NCI-H1694 treated with DMSO at 0.1 percent for 48 hours (cell line): ENCODE data around the gene FOXL1.

Source experiments
- DNase-seq: peaks from one replicate; lab custom pipeline; 2025; lab: John Stamatoyannopoulos, UW

The FOXL1 gene

DNA sequence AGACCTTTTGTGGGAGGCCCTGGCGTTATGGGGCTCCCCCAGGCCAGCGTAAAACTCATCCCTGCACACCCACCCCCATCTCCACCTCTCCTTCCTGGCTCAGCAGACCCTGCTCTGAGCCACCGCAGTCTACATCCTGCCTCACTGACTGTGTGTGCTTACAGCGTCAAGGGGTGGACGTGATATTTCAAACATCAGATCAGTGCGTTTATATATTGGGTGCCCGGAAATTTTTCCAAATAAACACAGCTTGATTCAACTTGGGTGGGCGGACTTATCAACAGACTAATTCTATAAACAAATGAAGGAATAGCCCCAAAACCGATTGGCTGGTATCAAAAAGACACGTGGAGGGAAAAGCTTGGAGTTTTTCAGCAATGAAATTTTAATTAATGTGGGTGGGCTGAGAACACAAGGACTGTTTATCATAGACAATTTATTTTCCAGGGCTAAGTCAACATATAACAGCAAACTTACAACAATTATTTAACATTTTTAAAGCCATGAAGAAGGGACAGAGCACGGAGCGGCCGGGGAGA lies at the start of gene FOXL1:
Gene FOXL1, plus strand, starts transcription at position 489 of the 539 bp plus-strand sequence. CDS start 175 bp downstream, outside the sequence.
- DNase-seq, result no peak

DNA sequence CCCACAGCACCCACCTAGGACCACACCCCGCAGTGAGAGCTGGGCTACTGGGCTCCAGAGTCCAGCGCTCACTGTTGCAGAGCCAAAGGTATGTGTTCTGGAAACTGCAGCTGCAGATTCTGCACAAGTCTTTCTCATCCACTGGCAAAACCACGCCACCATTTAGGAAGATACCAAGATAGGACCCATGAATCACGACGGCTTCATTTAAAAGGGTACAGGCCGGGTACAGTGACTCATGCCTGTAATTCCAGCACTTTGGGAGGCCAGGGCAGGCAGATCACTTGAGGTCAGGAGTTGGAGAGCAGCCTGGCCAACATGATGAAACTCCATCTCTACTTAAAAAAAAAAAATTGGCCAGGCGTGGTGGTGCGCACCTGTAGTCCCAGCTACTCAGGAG lies 49.2 kb upstream of the FOXL1 start:
- DNase-seq, result no peak

DNA sequence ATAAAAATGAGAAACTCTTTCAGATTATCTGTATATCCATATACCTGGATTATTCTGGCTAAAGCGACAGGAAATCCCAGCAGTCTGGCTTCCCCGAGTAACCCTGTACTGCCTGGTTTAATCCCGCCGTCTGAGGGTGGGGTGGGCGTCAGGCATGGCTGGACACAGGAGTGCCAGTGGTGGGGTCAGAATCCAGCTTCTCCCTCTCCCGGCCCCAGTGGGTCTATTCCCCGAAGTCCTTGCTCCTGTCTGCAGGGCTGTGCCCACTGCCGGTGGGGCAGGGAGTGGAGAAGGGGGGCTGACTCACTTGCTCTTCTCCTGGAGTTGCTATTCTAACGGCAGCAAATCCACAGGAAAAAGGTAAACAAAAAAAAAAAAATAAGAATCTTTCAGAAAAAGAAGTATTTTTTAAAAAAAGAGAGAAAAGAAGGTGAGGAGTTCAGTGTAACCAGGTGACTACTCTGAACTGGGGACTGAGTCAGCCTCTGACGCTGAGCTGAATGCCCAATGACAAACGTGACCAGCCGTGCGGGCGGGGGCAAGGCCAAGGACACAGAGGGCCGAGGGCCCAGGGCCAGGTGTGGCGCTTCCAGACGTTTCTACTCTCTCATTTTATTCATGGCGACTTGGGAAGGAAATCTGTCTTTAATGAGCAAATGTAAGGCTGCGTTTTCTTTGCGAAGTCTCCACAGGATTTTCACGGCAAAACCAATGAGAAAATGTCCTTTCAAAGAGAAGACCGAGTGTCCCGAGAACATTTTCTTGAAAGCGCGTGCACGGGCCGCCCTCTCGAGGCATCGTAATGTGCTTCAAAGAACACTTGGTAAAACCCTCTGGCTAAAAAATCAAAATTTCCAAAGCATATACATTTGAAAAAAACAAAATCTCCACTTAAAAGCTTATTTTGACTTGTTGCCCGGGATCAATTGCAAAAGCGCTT lies 47.8 kb upstream of the FOXL1 start:
- no peak for DNase-seq

DNA sequence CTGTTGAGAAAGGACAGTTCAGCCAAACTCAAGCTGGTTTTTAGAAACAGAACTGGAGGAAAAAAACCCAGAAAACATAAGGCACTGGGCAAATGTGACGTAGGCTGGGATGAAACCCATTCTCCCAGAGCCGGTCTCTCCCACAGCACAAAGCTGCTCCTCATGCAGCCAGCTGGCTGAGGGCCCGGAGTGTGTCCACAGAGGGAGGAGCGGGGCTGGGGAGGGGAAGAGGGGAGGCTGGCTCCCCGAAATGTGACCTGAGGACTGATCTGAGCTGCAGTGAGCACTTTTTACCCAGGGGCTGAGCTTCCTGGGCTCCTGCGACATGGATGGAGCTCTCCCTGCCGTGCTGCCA lies 47.2 kb upstream of the FOXL1 start:
- DNase-seq, result no peak

GRCh38 chr16:86531641-86532525 lies 46.5 kb upstream of the FOXL1 start:
- DNase-seq, result no peak

DNA sequence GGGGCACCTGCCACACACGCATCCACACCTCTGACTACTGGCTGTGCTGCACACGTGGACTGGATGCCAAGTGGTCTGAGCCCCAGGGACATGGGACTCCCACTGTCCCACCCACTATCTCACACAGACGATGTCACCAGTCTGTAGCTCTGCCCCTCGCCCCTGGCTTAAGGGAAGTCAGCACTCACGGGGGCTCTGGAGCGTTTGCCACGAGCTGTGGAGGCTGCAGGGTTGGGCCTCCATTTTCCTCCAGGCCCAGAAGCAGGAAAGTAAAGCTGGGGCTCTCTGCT lies 45.9 kb upstream of the FOXL1 start:
- no peak for DNase-seq

- DNase-seq, result no peak
Observed at GRCh38 chr16:86533076-86533475, 45.3 kb upstream of the FOXL1 start.

DNA sequence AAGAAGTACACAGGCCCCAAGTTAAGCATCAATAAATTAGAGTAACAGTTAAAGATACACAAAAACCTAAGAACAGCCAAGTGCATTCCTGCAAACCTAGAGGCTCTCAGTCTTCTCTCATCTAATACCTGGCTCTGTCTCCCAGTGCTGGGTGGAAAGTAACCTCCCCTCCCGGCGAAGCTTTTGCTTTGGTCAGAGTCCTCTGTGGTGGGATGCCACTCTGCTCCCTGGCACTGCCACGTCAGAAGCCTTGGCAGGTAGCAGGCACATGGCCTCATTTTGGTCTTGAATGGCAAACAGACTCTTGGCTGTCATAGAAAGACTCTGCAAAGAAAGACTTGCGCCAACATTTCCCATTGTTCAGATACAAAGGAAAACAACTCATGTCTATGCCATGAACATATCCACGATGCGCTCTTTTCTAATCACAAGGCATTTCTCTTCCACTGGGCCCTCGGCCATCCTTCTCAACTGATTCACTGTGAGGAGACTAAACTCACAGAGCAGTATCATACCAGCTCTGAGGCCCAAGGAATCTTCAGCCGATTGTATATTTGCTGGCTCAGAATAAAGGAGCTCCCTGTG lies 44.5 kb upstream of the FOXL1 start:
- no peak for DNase-seq

- DNase-seq, result no peak
Observed at GRCh38 chr16:86534779-86535615, 43.4 kb upstream of the FOXL1 start.

GRCh38 chr16:86536621-86537020 lies 41.7 kb upstream of the FOXL1 start:
- no peak for DNase-seq

- no peak for DNase-seq
Observed at GRCh38 chr16:86537486-86537885, 40.9 kb upstream of the FOXL1 start.

GRCh38 chr16:86538196-86538780 lies 40.1 kb upstream of the FOXL1 start:
- no peak for DNase-seq

GRCh38 chr16:86540894-86541293 lies 37.5 kb upstream of the FOXL1 start:
- no peak for DNase-seq

DNA sequence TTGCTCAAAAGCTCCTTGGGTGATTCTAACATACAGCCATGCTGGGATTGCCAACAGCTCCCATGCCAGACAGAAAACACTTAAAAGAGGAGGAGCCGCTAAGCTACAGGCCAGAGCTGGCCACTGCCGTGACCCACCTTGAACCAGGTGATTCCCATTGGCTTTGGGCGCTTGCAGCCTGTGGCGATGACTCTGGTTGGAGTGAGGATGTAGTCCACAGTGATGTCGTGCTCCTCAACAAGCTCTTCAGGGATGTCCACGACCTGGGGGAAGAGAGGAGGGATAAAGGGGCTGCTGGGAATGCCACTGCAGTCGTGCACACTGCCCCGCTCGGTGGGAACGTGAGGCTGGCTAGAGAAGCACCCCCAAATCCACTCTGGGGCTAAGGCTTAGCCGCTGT lies 36.8 kb upstream of the FOXL1 start:
- DNase-seq, result no peak

GRCh38 chr16:86542756-86543750 lies 35.3 kb upstream of the FOXL1 start:
- DNase-seq, result no peak

DNA sequence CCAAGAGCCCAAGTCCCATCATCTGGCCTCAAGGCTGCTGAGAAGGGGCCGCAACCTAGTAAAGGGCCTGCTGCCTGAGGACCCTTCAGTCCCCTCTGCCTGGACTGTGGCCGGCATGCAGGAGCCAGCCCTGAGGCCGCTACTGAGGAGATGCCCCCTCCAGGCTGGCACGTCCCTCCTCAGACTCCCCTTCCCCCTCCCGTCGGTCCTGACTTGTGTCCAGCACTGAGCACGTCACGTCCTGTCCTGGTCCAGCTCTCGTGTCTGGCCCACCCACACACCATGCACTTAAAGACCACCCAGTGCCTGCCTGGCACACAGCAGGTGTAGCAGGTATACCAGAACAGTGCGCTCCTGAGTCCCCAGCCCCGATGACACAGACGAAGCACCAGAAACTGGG lies 32.9 kb upstream of the FOXL1 start:
- no peak for DNase-seq

GRCh38 chr16:86545954-86546637 lies 32.3 kb upstream of the FOXL1 start:
- DNase-seq, result no peak

DNA sequence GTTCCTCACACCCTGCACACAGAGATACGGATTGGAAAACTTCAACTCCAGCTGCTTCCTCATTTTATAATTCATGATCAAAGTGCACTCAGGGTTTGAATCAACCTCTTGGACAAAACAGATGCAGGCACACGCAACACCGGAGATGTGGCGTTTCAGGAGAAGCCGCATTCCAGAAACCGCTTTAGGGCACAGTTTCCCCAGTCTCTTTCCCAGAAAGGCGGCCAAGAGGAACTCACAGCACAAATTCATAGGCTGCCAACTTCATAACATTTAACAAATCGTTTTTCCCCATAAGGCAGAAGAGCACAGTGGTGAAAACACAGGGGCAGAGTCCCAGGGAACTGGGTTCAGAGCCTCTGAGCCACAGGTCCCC lies 31.7 kb upstream of the FOXL1 start:
- no peak for DNase-seq

DNA sequence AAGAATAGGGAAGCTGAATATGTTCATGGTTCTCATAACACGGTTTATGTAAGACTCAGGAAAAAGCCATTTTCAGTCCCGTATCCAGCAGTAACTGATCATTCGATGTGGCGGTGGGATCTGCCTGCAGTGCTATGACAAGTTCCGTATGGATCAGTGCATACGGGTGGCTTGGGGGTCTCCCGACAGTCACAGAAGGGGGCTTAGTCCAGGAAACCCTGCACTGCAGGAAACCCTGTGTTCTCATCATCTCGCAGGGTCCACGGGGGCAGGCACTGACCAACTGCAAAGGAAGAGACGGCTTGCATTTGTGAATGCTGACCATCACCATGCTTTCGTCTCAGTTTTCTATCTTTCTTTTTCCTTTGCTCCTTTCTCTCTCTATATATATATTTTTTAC lies 31.1 kb upstream of the FOXL1 start:
- DNase-seq, result no peak
